ENCODE results near the gene HTT.
A peak's percentile ranks its signal among the peaks of the same experiment; 100 is the strongest.

The HTT gene

GRCh38 chr4:3262208-3263052, 187.9 kb downstream of the HTT start:
- DNase-seq (no peak), ATAC-seq (no peak)
- H3K27ac Mint-ChIP-seq, result no peak overlapping the region
- no peak overlapping the region for H3K4me3 Mint-ChIP-seq
- no peaks in the 10 kb centered on the region for H3K9me3 Mint-ChIP-seq
- H3K27me3 Mint-ChIP-seq, result no peaks in the 10 kb centered on the region
- no peaks in the 10 kb centered on the region for H3K4me1 Mint-ChIP-seq

- ATAC-seq (no peak), DNase-seq (no peak)
- H3K9me3 Mint-ChIP-seq, result no peaks in the 10 kb centered on the region
- H3K27ac Mint-ChIP-seq, result no peak overlapping the region
- H3K4me3 Mint-ChIP-seq, result no peak overlapping the region
- no peaks in the 10 kb centered on the region for H3K27me3 Mint-ChIP-seq
- H3K4me1 Mint-ChIP-seq, result no peaks in the 10 kb centered on the region
Measured at GRCh38 chr4:3263053-3263875, 188.8 kb downstream of the HTT start.

- ATAC-seq, result no peak
- Mint-ChIP-seq H3K4me1 (no peaks in the 10 kb centered on the region), H3K27me3 (no peaks in the 10 kb centered on the region), H3K27ac (no peak overlapping the region), H3K9me3 (no peaks in the 10 kb centered on the region), H3K4me3 (no peak overlapping the region)
- no peak for DNase-seq
Measured at GRCh38 chr4:3263876-3264193, 189.4 kb downstream of the HTT start.

- no peak for ATAC-seq
- DNase-seq, result no peak
- no peak overlapping the region for H3K27ac Mint-ChIP-seq
- H3K4me3 Mint-ChIP-seq, result no peak overlapping the region
- H3K27me3 Mint-ChIP-seq, result no peaks in the 10 kb centered on the region
- no peaks in the 10 kb centered on the region for H3K9me3 Mint-ChIP-seq
- H3K4me1 Mint-ChIP-seq, result no peaks in the 10 kb centered on the region
Measured at GRCh38 chr4:3266076-3266475, 191.6 kb downstream of the HTT start.

- DNase-seq (peak in 1 of 2 donors; percentile 2), ATAC-seq (no peak)
- Mint-ChIP-seq H3K4me3 (no peak overlapping the region), H3K27ac (no peak overlapping the region), H3K9me3 (no peaks in the 10 kb centered on the region), H3K4me1 (no peaks in the 10 kb centered on the region), H3K27me3 (no peaks in the 10 kb centered on the region)
Measured at GRCh38 chr4:3267576-3268394, 193.3 kb downstream of the HTT start.

- Mint-ChIP-seq H3K4me1 (no peaks in the 10 kb centered on the region), H3K4me3 (no peak overlapping the region), H3K27ac (no peak overlapping the region), H3K9me3 (no peaks in the 10 kb centered on the region), H3K27me3 (no peaks in the 10 kb centered on the region)
- DNase-seq, result peak in 1 of 2 donors; percentile 4
- ATAC-seq, result peak; percentile 31
Measured at GRCh38 chr4:3268395-3269104, 194.1 kb downstream of the HTT start.

GRCh38 chr4:3269105-3269927, 194.8 kb downstream of the HTT start:
- DNase-seq (peak in 1 of 2 donors; percentile 6), ATAC-seq (peak; percentile 60)
- Mint-ChIP-seq H3K4me1 (no peaks in the 10 kb centered on the region), H3K27ac (no peak overlapping the region), H3K4me3 (no peak overlapping the region), H3K27me3 (no peaks in the 10 kb centered on the region), H3K9me3 (no peaks in the 10 kb centered on the region)

- ATAC-seq (no peak), DNase-seq (peak in 1 of 2 donors; percentile 7)
- no peak overlapping the region for H3K4me3 Mint-ChIP-seq
Measured at GRCh38 chr4:3269991-3270611, 195.6 kb downstream of the HTT start.

GRCh38 chr4:3271131-3271530, 196.7 kb downstream of the HTT start:
- no peaks in the 10 kb centered on the region for H3K27me3 Mint-ChIP-seq
- ATAC-seq (no peak), DNase-seq (no peak)
- H3K4me3 Mint-ChIP-seq, result no peak overlapping the region
- H3K27ac Mint-ChIP-seq, result no peak overlapping the region
- H3K4me1 Mint-ChIP-seq, result no peaks in the 10 kb centered on the region
- H3K9me3 Mint-ChIP-seq, result no peaks in the 10 kb centered on the region

More at GRCh38 chr4:3269991-3270611, 195.6 kb downstream of the HTT start:
- no peaks in the 10 kb centered on the region for H3K4me1 Mint-ChIP-seq
- no peak overlapping the region for H3K27ac Mint-ChIP-seq
- no peaks in the 10 kb centered on the region for H3K27me3 Mint-ChIP-seq
- no peaks in the 10 kb centered on the region for H3K9me3 Mint-ChIP-seq

- DNase-seq, result peak in 1 of 2 donors; percentile 2
- no peaks in the 10 kb centered on the region for H3K27me3 Mint-ChIP-seq
- H3K27ac Mint-ChIP-seq, result no peak overlapping the region
Measured at GRCh38 chr4:3276986-3277385, 202.5 kb downstream of the HTT start.

GRCh38 chr4:3280466-3280865, 206.0 kb downstream of the HTT start:
- H3K27me3 Mint-ChIP-seq, result peaks cover 8% of the 10 kb centered on the region
- no peaks in the 10 kb centered on the region for H3K4me1 Mint-ChIP-seq
- no peak for ATAC-seq
- peaks cover 10 to 14% of the 10 kb centered on the region in 2 donors for H3K9me3 Mint-ChIP-seq
- no peak overlapping the region for H3K27ac Mint-ChIP-seq
- H3K4me3 Mint-ChIP-seq, result no peak overlapping the region
- DNase-seq, result peak in 1 of 2 donors; percentile 1

More at GRCh38 chr4:3276986-3277385, 202.5 kb downstream of the HTT start:
- no peak for ATAC-seq
- Mint-ChIP-seq H3K4me1 (no peaks in the 10 kb centered on the region), H3K4me3 (no peak overlapping the region), H3K9me3 (peaks cover 10 to 13% of the 10 kb centered on the region in 2 donors)

- Mint-ChIP-seq H3K4me1 (peaks cover 11% of the 10 kb centered on the region), H3K27me3 (peaks cover 31% of the 10 kb centered on the region), H3K9me3 (peaks cover 5 to 14% of the 10 kb centered on the region in 2 donors), H3K27ac (no peak overlapping the region), H3K4me3 (no peak overlapping the region)
- no peak for ATAC-seq
- DNase-seq, result no peak
Measured at GRCh38 chr4:3283483-3283882, 209.0 kb downstream of the HTT start.

GRCh38 chr4:3283916-3284315, 209.4 kb downstream of the HTT start:
- DNase-seq (no peak), ATAC-seq (no peak)
- Mint-ChIP-seq H3K4me3 (no peak overlapping the region), H3K27me3 (peaks cover 35% of the 10 kb centered on the region), H3K4me1 (peaks cover 11% of the 10 kb centered on the region), H3K27ac (no peak overlapping the region), H3K9me3 (peaks cover 2 to 11% of the 10 kb centered on the region in 2 donors)

Measured in stimulated activated naive CD8-positive, alpha-beta T cell treated with anti-CD3 and anti-CD28 coated beads, Interleukin-15, amount 100 ng/mL, for 72 hours (primary cell).